Measurements from ENCODE around the gene SYTL3.

- TF ChIP-seq CTBP1 (IDR thresholded peaks at IDR 0.05; ENCODE audit: borderline replicate concordance) = no peak
- TF ChIP-seq SUZ12 (IDR thresholded peaks at IDR 0.05) = no peak
- no peak for TF ChIP-seq FOXK2 (IDR thresholded peaks at IDR 0.05)
These were observed 68.7 kb downstream of the SYTL3 start for GRCh38 chr6:158718461-158719046.

Measured in HEK293T (cell line).